Panc1 (cell line): ENCODE results near the gene VSIG10L2.

Experiments used
- POLR2AphosphoS5 ChIP-seq: IDR thresholded peaks from 2 replicates; pipeline ENCODE4 v1.6.1; 2012; ENCODE audit warnings: mild to moderate bottlenecking, low read depth, low read length, moderate library complexity
- TCF7L2 ChIP-seq: IDR thresholded peaks from 2 replicates; pipeline ENCODE4 v1.6.1; 2011; ENCODE audit warnings: mild to moderate bottlenecking, low read depth, low read length, inconsistent platforms
- TF ChIP-seq, protein P1 (sequence below): fragments of 450-650 bp; IDR thresholded peaks from 2 replicates; pipeline ENCODE4 v1.5.1; 2017; ENCODE audit warnings: mild to moderate bottlenecking

DNA sequence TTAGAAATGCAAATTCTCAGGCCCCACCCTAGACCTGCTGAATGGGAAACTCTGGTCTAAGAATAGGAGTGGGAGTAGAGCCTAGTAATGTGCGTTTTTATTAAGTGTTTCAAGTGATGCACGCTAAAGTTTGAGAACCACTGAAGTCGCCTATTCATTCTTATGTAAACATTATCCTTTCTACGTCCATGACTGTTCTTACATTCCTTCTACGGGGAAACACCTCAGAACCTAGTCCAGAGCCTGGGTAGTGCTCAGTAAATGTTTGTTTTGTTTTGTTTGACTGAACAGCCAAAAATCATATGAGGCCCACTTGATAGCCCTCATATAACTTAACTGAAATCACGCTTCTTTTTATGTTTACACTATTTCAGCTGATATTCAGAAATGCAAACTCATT, 29.8 kb downstream of the VSIG10L2 start:
- TF ChIP-seq, protein P1, sequence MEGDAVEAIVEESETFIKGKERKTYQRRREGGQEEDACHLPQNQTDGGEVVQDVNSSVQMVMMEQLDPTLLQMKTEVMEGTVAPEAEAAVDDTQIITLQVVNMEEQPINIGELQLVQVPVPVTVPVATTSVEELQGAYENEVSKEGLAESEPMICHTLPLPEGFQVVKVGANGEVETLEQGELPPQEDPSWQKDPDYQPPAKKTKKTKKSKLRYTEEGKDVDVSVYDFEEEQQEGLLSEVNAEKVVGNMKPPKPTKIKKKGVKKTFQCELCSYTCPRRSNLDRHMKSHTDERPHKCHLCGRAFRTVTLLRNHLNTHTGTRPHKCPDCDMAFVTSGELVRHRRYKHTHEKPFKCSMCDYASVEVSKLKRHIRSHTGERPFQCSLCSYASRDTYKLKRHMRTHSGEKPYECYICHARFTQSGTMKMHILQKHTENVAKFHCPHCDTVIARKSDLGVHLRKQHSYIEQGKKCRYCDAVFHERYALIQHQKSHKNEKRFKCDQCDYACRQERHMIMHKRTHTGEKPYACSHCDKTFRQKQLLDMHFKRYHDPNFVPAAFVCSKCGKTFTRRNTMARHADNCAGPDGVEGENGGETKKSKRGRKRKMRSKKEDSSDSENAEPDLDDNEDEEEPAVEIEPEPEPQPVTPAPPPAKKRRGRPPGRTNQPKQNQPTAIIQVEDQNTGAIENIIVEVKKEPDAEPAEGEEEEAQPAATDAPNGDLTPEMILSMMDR, result no peak
- TF ChIP-seq TCF7L2 (no peak), POLR2AphosphoS5 (no peak)
